Cardiac fibroblast (primary cell): ENCODE results near the gene SERGEF.

Source experiments
- DNase-seq, 2 donors: peaks; one replicate each; pipeline versions ENCODE4 v3.0.0 to v3.0.0-alpha.2; 2010; ENCODE audit warnings: low read depth in 2 of 2
- H3K4me3 ChIP-seq, 2 donors: replicated peaks in 1 of 2; 1 replicate in 1 of 2; 2 replicates in 1 of 2; pipeline ENCODE4 v1.5.1; 2011; ENCODE audit warnings: low read depth in 2 of 2, low read length in 2 of 2, mild to moderate bottlenecking in 2 of 2, moderate library complexity in 1 of 2
- TF ChIP-seq, protein P1 (sequence below): IDR thresholded peaks from one replicate; pipeline ENCODE4 v1.5.1; 2011; ENCODE audit warnings: low read depth, mild to moderate bottlenecking, low read length, inconsistent platforms

Gene SERGEF

DNA sequence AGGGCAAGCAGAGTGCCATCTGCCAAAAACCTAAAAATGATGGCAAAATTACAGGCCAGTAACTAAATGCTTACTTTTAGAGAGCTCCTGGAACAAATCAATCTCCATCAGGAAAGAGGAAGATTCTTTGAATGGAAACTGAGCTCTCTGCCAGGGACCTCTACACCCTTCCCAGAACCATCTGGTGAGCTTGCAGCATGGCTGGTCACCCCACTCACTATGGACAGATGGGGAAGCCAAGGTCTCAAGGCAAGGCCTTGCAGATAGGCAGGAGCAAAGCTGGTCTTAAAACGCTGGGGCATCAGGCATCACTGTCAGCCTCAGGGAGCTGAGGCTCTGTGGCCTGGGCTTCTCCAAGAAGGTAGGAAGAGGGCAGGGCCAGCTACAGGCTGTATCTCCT lies 36.2 kb downstream of the SERGEF start:
- no peak for DNase-seq
- TF ChIP-seq, protein P1, sequence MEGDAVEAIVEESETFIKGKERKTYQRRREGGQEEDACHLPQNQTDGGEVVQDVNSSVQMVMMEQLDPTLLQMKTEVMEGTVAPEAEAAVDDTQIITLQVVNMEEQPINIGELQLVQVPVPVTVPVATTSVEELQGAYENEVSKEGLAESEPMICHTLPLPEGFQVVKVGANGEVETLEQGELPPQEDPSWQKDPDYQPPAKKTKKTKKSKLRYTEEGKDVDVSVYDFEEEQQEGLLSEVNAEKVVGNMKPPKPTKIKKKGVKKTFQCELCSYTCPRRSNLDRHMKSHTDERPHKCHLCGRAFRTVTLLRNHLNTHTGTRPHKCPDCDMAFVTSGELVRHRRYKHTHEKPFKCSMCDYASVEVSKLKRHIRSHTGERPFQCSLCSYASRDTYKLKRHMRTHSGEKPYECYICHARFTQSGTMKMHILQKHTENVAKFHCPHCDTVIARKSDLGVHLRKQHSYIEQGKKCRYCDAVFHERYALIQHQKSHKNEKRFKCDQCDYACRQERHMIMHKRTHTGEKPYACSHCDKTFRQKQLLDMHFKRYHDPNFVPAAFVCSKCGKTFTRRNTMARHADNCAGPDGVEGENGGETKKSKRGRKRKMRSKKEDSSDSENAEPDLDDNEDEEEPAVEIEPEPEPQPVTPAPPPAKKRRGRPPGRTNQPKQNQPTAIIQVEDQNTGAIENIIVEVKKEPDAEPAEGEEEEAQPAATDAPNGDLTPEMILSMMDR, result no peak
- H3K4me3 ChIP-seq, result no peak overlapping the region

DNA sequence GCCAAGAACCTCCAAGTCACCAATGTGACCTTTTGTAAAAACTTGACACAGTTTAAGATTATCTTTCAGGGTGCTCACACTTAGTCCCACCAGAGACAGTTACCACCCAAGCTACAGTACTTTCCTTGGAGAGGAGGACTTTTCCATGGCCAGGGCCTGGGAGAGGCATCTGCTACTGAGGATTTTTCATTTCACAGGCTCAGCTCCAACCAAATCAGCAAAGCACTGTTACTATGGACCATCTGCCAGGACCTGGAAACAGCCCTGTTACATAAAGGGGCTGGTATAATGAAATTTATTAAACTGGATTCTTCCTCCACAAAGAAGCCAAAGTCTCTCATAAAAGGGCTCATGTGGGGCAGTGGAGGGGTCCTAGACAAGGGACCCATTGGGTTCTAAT lies 38.6 kb downstream of the SERGEF start:
- H3K4me3 ChIP-seq, result no peak overlapping the region
- DNase-seq, result no peak
- TF ChIP-seq, protein P1, result no peak

DNA sequence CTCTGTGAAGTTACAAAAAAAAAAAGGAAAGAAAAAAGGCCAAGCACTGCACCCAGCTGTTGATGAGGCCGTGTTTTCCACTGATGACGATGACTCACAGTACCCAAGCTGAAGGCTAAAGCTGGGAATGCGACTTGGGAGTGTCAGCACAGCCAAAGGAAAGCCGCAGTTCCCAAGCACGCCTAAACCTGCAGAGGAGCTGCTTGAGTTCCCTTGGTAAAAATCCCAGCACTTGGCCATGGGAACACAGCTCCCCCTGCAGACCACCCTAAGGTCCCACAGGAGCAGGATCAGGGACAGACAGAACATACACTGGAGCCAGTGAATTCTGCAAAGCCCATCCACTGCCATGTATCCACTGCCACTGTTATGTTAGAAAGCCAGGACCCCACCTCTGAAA lies 39.9 kb downstream of the SERGEF start:
- TF ChIP-seq, protein P1, result peak; percentile 89
- DNase-seq, result peak; percentile 76 to 88
- H3K4me3 ChIP-seq, result no peak overlapping the region

DNA sequence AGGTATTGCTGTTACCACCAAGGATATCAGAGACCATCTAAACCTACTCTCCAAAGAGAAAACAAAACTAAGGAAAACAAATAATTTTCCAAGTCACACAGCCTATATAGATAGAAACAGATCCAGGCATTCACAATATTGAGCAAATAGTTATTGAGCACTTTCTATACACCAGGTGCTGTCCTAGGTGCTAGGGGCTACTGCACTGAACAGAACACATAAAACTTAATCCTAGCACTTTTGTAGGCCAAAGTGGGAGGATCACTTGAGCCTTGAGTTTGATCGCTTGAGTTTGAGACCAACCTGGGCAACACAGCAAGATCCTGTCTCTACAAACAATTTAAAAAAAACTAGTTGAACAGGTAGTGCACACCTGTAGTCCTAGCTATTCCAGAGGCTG lies 44.6 kb downstream of the SERGEF start:
- DNase-seq, result no peak
- no peak overlapping the region for H3K4me3 ChIP-seq
- TF ChIP-seq, protein P1, result no peak

DNA sequence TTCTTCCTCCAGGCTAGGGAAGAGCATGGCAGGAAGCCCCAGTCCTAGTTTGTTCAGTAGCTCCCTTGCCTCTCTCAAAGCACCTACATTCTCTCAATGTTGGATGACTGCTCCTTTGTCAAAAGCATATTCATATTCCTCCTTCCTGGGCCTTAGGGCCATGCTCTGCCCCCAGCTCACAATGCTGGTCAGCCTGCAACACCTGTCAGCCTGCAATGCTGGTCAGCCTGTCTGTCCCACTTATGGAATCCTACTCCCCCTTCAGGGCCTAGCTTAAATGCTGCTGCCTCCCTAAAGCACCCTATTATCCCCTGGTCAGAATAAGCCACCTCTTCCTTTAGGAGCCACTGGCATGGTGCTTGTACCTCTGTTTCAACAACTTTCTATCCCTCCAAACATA lies 45.2 kb downstream of the SERGEF start:
- DNase-seq, result no peak
- TF ChIP-seq, protein P1, result no peak
- no peak overlapping the region for H3K4me3 ChIP-seq

DNA sequence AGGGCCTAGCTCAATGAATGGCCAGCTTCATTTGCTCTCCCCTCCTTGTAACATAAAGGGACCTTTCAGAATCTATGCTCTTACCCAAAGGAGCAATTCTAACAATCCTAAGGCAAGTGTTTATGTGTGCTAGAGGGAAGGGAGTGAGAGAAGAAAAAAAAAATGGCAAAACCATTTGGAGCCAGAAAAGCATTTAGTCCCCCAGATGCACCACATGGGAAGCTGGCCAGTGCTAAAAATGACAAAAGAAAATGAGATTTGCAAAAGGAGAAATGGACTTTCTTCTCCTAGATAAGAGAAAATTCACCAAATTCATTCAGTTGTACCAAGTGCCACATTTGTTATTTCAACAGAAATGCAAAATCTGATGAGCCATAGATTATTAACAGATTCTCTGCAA lies 52.8 kb downstream of the SERGEF start:
- H3K4me3 ChIP-seq, result no peak overlapping the region

DNA sequence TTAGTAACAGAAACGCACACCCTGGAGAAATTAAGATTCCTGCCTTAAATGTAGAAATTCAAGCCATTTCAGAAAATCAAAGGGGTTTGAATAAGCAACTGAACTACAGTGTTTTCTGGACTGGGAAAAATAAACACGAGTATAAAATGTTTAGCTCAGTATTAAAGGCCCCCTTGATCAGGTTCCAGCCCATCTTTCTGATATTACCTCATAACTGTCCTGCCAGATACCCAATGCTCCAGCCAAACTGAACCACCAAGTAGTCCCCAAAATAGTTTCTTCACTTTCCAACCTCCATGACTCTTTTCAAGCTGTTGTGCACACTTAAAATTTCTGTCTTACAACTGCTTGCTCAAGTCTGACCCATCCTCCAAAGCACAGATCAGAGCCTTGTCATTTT lies 54.4 kb downstream of the SERGEF start:
- no peak for DNase-seq
- H3K4me3 ChIP-seq, result no peak overlapping the region
- TF ChIP-seq, protein P1, result no peak

More for the DNA sequence above, 52.8 kb downstream of the SERGEF start:
- no peak for DNase-seq
- TF ChIP-seq, protein P1, result no peak
